Loucy (cell line): ENCODE data around the gene ADARB1.

ENCODE experiments used
- EZH2phosphoT487 ChIP-seq: fragments of 200-600 bp; IDR thresholded peaks from 2 replicates; pipeline ENCODE4 v1.6.1; 2018; ENCODE audit warnings: antibody characterized with exemption, mild to moderate bottlenecking, moderate library complexity, borderline replicate concordance
- TF ChIP-seq, protein P1 (sequence below): fragments of 200-600 bp; sonication (generic); conservative IDR thresholded peaks from 2 replicates; pipeline ENCODE4 v1.5.1; 2014; ENCODE audit warnings: mild to moderate bottlenecking, antibody characterized with exemption, low read length

DNA sequence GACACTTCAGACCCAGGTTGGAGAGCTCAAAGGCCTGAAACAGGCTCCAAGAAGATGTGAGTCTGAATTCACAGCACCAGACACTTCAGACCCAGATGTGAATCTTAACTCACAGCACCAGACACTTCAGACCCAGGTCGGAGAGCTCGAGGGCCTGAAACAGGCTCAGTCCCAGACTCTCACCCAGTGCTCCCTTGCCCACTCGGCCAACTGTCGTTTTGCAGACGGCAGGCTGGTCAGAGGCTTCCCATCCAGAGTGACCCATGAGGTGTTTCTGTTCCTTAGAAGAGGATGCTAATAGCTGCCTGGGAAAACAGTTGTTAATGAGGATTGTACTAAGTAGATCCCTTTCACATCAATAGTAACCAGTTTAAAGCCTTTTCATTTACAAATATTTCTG is 88.4 kb downstream of the ADARB1 start:
- TF ChIP-seq EZH2phosphoT487: no peak
- TF ChIP-seq, protein P1, sequence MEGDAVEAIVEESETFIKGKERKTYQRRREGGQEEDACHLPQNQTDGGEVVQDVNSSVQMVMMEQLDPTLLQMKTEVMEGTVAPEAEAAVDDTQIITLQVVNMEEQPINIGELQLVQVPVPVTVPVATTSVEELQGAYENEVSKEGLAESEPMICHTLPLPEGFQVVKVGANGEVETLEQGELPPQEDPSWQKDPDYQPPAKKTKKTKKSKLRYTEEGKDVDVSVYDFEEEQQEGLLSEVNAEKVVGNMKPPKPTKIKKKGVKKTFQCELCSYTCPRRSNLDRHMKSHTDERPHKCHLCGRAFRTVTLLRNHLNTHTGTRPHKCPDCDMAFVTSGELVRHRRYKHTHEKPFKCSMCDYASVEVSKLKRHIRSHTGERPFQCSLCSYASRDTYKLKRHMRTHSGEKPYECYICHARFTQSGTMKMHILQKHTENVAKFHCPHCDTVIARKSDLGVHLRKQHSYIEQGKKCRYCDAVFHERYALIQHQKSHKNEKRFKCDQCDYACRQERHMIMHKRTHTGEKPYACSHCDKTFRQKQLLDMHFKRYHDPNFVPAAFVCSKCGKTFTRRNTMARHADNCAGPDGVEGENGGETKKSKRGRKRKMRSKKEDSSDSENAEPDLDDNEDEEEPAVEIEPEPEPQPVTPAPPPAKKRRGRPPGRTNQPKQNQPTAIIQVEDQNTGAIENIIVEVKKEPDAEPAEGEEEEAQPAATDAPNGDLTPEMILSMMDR: no peak
